T-helper 22 cell (primary cell): ENCODE results near the gene NUP155.
"Not testable (repeated sequence)": the region's sequence is repeated elsewhere in the genome, so short reads cannot be mapped to it uniquely, and the experiment has no call there.

Source experiments
- DNase-seq: peaks from one replicate; pipeline ENCODE4 v3.0.0-alpha.2; 2020; ENCODE audit warnings: low read depth

Gene NUP155

GRCh38 chr5:37275511-37275910, 95.4 kb downstream of the NUP155 start:
- DNase-seq: no peak

GRCh38 chr5:37272511-37272910, 98.4 kb downstream of the NUP155 start:
- no peak for DNase-seq

- DNase-seq: not testable (repeated sequence)
Observed at GRCh38 chr5:37268100-37268499, 102.8 kb downstream of the NUP155 start.

- no peak for DNase-seq
Observed at GRCh38 chr5:37255774-37256358, 115.0 kb downstream of the NUP155 start.

- DNase-seq: no peak
Observed at GRCh38 chr5:37254581-37254980, 116.3 kb downstream of the NUP155 start.

GRCh38 chr5:37251665-37252064, 119.2 kb downstream of the NUP155 start:
- DNase-seq: no peak

GRCh38 chr5:37249815-37250164, 121.1 kb downstream of the NUP155 start:
- DNase-seq: no peak

GRCh38 chr5:37248970-37249814, 121.7 kb downstream of the NUP155 start, which contains the start of gene CPLANE1:
Gene CPLANE1, minus strand, starts transcription at chr5:37249376. Its CDS starts 1,678 bp downstream, at chr5:37247698.
- DNase-seq: peak; percentile 13

- no peak for DNase-seq
Observed at GRCh38 chr5:37248421-37248969, 122.4 kb downstream of the NUP155 start.

- no peak for DNase-seq
Observed at GRCh38 chr5:37247496-37247895, 123.4 kb downstream of the NUP155 start.

- no peak for DNase-seq
Observed at GRCh38 chr5:37247036-37247435, 123.9 kb downstream of the NUP155 start.
